NCI-H2107 treated with DMSO at 0.1 percent for 48 hours (cell line): ENCODE results near the gene PCBP3.

Source experiments
- DNase-seq: peaks from one replicate; lab custom pipeline; 2025; ENCODE audit not compliant: unreplicated experiment; lab: John Stamatoyannopoulos, UW

PCBP3 gene

GRCh38 chr21:45900034-45900868, 256.7 kb downstream of the PCBP3 start:
- no peak for DNase-seq

GRCh38 chr21:45901061-45901690, 257.7 kb downstream of the PCBP3 start:
- DNase-seq, result no peak

- no peak for DNase-seq
These were observed 258.9 kb downstream of the PCBP3 start for GRCh38 chr21:45902292-45902995.

GRCh38 chr21:45905196-45905595, 261.7 kb downstream of the PCBP3 start:
- DNase-seq, result no peak

DNA sequence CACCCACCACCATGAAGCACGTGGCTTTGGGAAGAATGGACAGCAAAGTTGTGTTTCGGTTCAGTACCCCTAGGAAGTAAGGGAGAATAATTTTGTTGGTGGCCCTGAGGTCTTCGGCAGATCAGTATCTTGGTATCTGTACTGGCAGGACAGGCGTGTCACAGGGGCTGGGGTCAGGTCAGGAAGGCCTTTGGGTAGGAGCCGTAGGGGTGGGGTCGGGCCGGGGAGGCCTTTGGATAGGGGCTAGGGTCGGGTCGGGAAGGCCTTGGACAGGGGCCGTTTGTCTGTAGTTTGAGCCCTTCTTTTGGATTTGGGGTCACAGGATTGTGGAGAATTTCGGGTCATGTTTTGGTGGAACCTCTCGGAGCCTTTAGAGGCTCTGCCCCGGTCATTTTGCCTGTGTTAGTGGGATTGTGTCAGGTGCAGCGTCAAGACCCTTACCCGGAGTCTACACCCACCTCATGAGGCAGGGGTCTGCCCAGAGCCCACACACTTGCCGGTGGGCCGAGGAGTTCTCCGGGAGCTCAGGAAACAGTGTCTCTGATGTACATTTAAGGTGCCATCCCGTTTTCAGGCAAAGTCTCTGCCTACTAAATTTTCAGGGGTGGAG, 262.8 kb downstream of the PCBP3 start:
- no peak for DNase-seq

- no peak for DNase-seq
These were observed 263.3 kb downstream of the PCBP3 start for GRCh38 chr21:45906859-45907258.

- no peak for DNase-seq
These were observed 265.2 kb downstream of the PCBP3 start for GRCh38 chr21:45908536-45909237.

DNA sequence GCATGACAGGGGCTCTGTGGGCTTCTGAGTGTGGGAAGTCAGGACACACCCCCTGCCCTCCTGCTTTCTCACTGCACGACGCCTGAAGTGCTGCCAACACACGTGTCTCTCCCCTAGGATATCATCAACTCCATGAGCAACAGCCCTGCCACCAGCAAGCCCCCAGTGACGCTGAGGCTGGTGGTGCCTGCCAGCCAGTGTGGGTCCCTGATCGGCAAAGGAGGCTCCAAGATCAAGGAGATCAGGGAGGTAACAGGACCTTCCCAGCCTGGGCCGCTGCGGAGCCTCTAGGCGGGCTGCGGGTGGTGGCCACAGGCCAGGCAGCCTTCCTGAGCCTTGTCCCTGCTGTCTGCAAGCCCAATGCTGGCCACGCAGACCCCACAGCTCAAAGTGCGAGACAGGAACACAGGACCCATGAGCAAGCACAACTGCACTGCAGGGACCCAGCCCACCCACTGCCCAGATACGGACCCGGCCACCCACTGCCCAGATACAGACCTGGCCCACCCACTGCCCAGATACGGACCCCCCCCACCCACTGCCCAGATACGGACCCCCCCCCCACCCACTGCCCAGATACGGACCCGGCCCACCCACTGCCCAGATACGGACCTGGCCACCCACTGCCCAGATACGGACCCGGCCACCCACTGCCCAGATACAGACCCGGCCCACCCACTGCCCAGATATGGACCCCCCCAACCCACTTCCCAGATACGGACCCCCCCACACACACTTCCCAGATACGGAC, 265.9 kb downstream of the PCBP3 start:
- DNase-seq, result no peak

- no peak for DNase-seq
These were observed 266.6 kb downstream of the PCBP3 start for GRCh38 chr21:45910155-45910547.

DNA sequence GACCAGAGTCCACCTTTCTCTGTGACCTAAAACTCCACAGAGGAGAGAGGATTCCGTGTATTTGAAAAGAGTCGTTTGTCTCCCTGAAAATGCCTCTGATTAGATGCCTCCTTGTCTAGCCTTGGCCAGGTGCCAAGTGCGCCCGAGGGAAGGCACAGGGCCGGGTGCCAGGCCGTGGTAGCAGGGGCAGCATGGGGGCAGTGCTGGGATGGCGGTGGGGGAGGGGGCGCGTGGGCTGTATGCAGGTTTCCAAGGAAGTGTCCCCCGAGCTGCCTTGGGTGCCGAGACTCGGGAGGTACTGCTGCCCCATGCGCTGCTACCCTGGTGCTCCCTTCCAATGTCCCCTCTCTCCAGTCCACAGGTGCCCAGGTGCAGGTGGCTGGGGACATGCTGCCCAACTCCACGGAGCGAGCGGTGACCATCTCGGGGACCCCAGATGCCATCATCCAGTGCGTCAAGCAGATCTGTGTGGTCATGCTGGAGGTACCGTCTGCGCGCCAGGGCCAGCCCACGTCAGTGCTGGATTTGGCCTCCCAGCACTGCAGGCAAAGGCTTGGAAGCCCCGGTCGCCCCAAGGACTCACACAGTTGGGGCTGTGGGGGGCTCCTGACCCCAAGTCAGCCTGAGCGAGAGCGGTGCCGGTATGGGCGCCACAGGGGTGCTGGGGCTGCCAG, 267.2 kb downstream of the PCBP3 start:
- DNase-seq, result no peak

GRCh38 chr21:45911806-45912325, 268.3 kb downstream of the PCBP3 start:
- no peak for DNase-seq

- DNase-seq, result no peak
These were observed 269.3 kb downstream of the PCBP3 start for GRCh38 chr21:45912611-45913417.

DNA sequence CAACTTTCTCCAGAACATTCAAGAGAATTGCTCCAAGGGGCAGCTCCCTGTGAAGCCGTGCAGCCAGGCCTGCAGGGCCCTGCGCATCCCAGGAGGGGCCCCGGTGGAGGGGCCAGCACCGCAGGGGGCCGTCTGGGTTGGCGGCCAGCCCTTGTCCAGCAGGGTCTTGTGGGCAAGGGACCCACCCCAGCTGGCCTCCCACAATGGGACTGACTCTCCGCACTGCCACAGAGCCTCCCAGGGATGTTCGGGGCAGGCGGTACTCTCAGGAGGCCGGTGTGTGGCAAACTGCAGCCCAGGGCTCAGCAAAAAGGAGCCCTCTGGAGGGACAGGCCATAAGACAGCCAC, 269.9 kb downstream of the PCBP3 start:
- DNase-seq, result no peak

GRCh38 chr21:45913886-45914285, 270.4 kb downstream of the PCBP3 start:
- DNase-seq, result no peak

GRCh38 chr21:45914321-45914845, 270.9 kb downstream of the PCBP3 start:
- no peak for DNase-seq

DNA sequence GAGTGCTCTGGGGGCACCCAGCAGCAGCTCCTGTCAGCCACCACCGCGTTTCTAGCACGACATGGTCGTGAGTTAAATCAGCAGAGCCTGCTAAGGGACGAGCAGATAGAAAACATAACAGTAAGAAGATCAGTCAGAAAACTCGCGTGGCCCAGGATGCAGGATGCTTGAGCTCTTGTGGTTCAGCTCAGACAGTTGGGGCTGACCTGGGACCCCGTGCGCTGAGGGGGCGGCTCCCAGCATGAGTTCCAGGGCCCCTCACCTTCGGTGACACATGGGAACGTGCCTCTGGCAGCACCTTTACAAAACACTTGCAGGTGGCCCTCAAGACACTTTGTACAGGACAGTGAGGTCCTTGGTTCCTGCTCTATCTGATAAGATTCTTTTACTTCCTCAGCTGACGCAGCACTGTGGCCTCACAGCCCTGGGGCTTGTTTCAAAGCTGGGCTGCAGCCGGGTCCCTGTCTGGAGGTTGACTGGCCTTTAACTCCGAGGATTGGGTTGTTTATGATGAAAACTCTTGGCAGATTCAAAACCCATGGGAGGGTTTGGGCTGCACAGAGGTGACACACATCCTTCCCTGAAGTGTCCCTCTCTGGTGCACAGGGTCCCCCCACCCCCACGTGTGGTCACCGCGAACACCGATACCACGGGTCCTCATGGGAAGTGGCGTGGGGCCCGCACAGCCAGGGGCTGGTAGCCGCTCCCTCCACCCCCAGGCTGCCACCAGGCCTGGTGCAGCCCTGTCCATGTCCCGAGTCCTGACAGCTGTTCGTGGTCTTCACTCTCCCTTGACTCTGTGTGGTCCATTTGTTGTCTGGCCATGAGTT, 272.7 kb downstream of the PCBP3 start:
- no peak for DNase-seq

DNA sequence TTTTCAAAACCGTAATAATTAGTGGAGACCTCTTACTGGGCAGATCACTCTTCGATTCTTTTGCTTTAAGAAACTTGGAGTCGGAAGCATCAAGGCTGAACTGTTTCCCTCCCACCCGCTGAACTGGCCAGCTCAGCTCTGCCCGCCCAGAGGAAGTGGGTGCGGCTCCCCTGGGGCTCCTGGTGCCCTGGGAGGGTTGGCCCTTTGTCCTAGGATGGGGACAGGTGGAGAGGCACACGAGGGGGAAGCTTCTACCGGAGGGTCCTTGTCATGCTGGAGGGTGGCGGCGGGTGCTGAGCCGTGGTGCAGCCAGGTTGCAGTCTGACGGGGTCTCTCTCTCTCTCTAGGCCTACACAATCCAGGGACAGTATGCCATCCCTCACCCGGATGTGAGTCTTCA, 273.7 kb downstream of the PCBP3 start:
- DNase-seq, result no peak

DNA sequence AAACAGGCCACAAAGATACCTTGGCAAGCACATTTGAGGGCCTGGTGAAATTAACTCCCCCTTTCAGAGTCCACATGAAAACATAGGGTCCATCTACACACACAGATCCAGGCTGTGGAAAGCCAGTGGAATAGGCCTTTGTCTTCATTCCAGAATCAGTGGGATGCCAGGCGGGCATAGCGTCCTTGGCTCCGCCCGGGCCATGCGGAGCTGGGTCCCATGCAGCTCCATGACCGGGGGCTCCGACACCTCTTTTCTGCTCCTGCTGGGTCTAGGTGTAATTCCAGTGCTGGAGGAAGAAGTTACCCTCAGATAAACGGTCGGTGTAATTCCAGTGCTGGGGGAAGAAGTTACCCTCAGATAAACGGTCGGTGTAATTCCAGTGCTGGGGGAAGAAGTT, 274.5 kb downstream of the PCBP3 start:
- no peak for DNase-seq
